Measurements from ENCODE around the gene PTTG1.

DNA sequence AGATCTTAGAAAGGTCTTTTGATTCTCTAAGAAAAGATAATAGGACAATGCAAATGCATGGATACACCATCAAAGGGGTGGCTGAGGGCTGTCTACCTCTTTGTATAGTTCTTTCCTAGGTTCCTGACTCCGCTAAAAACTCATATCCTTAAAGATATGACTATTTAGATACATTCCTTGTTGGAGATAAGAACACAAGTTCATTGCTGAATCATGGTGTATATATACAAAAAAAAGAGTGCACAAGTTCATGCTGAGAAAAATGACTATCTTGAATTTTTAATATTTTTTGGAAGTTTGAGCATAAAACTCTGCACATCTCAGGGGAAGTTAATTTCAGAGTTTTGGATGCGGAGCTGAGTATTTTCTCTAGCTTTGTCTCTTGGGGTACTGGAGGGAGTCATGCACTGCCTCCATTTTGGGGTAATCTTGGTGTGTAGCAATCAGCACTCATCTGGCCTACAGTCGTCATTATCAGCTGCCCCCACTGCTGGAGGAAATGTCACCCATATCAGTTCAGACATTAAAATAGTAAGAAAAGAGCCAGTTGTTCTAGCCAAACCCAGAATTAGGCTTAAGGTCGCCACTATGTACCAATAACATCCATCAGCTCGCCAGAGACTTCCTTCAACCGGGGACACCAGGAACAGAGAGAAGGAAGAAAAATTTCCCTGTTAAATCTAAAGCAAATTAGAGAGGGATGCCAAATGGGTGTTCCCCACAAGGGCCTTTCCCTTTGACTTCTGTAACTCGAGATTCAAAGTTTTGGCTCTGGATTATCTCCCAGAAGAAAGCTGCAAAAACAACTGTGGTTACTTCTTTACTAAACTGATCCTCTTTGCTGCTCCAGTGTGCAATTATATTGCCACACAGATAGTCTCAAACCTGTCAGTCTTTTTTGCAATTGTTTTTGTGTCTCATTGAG is 49.0 kb downstream of the PTTG1 start:
- TF ChIP-seq GATA2 (IDR thresholded peaks at IDR 0.05; ENCODE audit: low read depth, low read length) (no peak), GATA3 (IDR thresholded peaks at IDR 0.05; ENCODE audit: low read depth, low read length) (no peak)
